Measurements from ENCODE around the gene TBL1XR1.

Gene TBL1XR1

DNA sequence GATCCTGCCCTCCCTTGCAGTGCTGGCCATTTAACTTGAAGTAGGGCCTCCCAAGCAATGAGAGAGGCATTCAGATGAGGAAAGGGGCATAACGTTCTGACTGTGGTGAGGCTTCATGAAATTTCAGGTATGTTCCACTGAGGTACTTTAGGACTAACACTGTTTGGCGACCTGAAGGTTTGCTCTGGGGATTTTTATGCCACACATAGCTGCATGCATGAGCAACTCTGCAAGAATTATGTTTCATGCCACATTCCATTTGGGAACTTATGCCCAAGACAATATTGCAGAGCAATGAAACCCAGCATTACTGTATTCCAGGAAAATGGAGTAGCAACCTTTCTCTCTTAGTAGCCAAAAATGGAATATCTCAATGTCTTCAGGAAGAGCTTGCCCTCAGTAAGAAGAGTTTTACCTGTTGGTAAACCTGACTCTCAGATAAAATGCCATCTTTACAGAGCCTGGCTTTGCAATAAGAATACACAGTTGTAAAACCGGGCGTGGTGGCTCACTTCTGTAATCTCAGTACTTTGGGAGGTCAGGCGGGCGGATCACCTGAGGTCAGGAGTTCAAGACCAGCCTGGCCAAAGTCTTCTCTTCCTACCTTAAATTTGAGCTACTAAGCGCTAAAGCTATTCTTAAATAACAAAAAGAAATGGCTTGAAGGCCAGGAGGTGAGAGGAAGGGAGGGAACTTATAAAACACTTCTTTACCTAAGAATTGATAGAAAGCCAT lies 16.7 kb upstream of the TBL1XR1 start:
- TF ChIP-seq, protein P1, sequence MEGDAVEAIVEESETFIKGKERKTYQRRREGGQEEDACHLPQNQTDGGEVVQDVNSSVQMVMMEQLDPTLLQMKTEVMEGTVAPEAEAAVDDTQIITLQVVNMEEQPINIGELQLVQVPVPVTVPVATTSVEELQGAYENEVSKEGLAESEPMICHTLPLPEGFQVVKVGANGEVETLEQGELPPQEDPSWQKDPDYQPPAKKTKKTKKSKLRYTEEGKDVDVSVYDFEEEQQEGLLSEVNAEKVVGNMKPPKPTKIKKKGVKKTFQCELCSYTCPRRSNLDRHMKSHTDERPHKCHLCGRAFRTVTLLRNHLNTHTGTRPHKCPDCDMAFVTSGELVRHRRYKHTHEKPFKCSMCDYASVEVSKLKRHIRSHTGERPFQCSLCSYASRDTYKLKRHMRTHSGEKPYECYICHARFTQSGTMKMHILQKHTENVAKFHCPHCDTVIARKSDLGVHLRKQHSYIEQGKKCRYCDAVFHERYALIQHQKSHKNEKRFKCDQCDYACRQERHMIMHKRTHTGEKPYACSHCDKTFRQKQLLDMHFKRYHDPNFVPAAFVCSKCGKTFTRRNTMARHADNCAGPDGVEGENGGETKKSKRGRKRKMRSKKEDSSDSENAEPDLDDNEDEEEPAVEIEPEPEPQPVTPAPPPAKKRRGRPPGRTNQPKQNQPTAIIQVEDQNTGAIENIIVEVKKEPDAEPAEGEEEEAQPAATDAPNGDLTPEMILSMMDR (IDR thresholded peaks at IDR 0.05; ENCODE audit: borderline replicate concordance, insufficient read depth, low read depth, low read length), result no peak
- H3K4me3 ChIP-seq (ENCODE audit: low read depth, low read length), result no peak overlapping the region

DNA sequence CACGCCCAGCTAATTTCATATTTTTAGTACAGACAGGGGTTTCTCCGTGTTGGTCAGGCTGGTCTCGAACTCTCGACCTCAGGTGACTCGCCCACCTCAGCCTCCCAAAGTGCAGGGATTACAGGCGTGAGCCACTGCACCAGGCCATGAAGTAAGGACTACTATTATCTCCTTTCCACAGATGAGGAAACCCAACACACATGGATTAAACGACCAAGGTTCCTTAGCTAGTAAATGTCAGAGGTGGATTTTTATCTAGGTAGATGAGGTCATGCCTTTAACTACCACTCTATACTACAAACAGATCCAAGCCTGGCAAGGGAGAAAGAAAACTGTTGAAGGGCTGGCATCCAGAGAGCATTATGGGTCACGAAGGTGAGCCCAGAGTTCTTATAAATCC lies 15.5 kb upstream of the TBL1XR1 start:
- no peak overlapping the region for H3K4me3 ChIP-seq (ENCODE audit: low read depth, low read length)
- TF ChIP-seq, protein P1 (IDR thresholded peaks at IDR 0.05; ENCODE audit: borderline replicate concordance, insufficient read depth, low read depth, low read length), result no peak

DNA sequence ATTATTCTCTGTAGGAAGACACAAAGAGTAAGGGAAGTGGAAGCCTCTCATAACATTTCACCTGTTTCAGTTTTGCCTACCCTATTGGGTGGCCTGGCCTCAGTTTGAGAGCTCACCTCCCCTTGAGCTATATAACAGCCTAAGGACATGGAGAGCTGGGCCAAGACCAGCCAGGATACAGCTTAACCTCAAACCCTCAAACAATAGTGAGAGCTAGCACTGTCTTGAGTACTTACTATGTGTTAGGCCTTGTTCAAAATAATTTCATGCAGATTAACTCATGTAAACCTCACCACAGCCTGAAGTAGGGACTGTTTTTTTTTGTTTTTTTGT lies 15.0 kb upstream of the TBL1XR1 start:
- H3K4me3 ChIP-seq (ENCODE audit: low read depth, low read length), result no peak overlapping the region
- TF ChIP-seq, protein P1 (IDR thresholded peaks at IDR 0.05; ENCODE audit: borderline replicate concordance, insufficient read depth, low read depth, low read length), result no peak

DNA sequence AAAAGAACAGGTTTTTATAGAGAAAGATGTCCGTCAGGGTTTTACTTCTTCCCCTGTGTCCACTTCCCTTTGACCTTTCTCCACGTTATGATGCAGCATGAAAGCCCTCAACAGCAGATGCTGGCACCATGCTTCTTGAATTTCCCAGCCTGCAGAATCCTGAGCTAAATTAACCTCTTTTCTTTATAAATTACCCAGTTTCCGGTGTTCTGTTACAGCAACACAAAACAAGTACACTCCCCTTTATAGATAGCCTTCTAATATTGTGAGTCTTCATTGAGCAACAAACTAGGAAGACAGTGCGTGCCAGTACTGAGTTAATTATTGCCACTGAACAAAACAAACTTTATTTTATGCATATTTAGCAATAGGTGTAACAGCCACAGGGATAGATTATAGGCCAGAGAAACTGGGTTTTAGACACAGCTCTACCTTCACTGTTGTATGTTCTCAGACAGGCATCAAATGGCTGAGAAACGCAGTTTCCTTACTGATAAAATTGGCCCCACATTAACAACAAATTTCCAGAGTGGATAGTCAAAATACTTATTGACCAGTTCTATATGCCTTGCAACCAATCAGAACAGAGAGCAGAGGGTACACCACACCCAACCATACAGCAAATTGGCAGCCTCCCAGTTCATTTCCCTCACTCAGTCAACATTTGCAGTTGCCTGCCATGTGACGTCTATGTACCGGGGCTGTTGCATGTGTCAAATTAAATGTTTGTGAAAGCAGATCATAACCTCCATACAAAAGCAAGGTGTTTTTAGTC lies 14.4 kb upstream of the TBL1XR1 start:
- H3K4me3 ChIP-seq (ENCODE audit: low read depth, low read length), result no peak overlapping the region
- TF ChIP-seq, protein P1 (IDR thresholded peaks at IDR 0.05; ENCODE audit: borderline replicate concordance, insufficient read depth, low read depth, low read length), result no peak

DNA sequence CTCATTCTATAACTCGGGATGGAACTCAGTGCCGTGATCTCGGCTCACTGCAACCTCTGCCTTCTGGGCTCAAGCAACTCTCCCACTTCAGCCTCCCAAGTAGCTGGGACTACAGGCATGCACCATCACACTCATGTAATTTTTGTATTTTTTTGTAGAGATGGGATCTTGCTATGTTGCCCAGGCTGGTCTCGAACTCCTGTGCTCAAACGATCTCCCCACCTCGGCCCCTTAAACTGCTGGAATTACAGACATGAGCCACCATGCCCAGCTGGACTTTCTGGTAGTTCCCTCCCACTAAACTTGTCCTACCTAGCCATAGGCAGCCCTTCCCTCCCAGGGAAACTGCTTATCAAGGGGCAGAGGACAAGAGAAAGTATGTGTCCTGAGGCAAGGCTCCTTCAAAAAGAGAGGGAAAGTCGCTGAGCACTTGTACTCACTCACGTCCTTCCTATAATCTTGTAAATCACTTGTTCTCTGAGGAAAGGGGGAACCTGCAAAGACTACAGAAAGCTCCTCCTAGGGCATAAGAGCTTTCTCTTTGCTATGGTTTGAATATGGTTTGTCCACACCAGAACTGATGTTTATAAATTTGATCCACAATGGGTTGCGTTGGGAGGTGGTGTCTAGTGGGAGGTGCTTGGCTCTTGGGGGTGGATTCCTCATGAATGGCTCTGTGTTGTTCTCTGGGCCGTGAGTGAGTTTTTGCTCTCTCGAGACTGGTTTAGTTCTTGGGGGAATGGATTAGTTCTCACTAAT lies 13.6 kb upstream of the TBL1XR1 start:
- H3K4me3 ChIP-seq (ENCODE audit: low read depth, low read length), result no peak overlapping the region
- TF ChIP-seq, protein P1 (IDR thresholded peaks at IDR 0.05; ENCODE audit: borderline replicate concordance, insufficient read depth, low read depth, low read length), result no peak

DNA sequence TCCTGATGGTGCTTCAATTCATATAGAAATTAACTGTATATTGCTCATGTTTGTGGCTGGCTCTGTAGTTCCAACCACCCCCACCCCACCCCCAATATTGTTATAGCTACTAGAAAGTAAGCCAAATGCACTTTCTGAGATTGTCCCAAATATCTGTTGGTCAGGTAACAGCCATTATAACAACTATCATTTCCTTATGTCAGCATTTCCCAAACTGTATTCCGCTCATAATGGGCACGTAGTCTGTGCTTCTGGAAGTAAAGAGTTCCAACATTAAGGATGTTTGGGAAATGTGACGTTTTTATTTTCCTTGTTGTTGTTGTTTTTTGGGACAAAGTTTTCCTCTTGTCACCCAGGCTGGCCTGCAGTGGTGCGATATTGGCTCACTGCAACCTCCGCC lies 12.2 kb upstream of the TBL1XR1 start:
- no peak overlapping the region for H3K4me3 ChIP-seq (ENCODE audit: low read depth, low read length)
- TF ChIP-seq, protein P1 (IDR thresholded peaks at IDR 0.05; ENCODE audit: borderline replicate concordance, insufficient read depth, low read depth, low read length), result no peak

Measured in GM12875 (cell line).